Amygdala (tissue), 56 donors: ENCODE results near the gene MMP2.

ENCODE experiments used
- DNase-seq, 56 donors: peaks; one replicate each; lab custom pipeline; 2025; lab: John Stamatoyannopoulos, UW

Gene MMP2

GRCh38 chr16:55508941-55509931 lies 30.2 kb downstream of the MMP2 start, which contains the start of gene LPCAT2:
Gene LPCAT2, plus strand, starts transcription at chr16:55509072. Its CDS starts 110 bp downstream, at chr16:55509182.
- peak in 49 of 56 donors; percentile 24 to 86 (median 60) for DNase-seq

DNA sequence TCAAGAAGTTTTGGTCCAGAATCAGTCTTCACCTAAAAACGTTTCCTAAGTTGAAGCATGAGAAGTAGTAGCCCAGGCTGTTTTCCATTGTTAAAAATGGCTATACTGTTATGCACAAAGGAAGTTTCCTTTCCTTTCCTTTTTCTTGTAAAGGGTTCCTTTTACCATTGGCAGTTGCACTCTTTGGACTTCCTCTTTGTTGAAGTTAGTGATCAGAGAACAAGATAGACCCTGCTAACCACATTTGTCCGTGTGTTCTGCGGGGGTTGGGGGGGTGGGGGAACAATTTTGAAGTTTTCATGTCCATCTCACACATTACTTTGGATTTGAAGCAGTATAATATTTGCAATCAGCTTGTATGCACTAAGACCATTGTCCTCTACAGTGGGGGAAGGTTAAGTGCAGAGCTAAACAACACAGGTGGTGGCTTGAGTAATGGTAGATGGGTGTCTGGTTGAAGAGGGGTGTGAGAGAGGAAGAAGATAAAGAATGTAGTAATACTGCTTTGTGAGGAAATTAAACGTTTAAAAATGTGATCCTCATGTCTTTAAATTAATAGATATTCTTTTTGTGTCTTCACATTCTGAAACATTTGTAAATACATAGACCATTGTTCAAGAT lies 31.3 kb downstream of the MMP2 start:
- DNase-seq, result no peak

DNA sequence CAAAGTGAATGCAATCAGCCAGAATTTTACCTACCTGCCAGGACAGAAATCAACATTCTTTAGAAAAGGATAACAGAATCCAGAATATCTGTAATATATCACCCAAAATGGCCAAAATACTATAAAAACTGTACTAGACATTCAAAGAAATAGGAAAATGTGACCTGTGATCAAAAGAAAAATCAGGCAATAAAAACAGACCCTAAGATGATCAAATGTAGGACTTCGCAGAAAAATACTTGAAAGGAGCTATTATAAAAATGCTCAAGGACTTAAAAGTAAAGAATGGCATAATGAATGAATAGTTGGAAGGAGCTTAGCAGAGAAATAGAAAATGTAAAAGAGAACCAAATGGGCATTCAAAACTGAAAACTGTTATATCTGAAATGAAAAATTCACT lies 33.9 kb downstream of the MMP2 start:
- no peak for DNase-seq

GRCh38 chr16:55513616-55514015 lies 34.6 kb downstream of the MMP2 start:
- no peak for DNase-seq

- DNase-seq, result no peak
Observed at GRCh38 chr16:55515111-55515510, 36.1 kb downstream of the MMP2 start.

- DNase-seq, result no peak
Observed at GRCh38 chr16:55521792-55522191, 42.8 kb downstream of the MMP2 start.

DNA sequence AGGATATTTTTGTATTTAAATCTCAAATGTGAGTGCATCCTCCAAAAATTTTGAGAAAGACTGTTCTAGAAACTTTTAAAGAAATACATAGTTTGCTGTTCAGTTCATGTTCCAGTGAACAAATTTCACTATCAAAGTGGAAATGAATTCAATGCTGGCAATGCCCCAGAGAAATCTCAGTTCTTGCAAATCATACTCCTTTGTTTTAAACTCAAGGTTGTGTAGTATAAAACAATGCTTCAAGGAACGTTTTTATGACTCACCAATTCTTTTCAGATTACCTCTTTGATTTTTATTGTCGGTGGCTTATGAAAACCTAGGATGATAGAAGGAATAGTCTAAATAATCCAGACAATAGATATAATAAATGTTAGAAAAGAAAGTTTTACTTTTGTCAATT lies 47.4 kb downstream of the MMP2 start:
- DNase-seq, result no peak

DNA sequence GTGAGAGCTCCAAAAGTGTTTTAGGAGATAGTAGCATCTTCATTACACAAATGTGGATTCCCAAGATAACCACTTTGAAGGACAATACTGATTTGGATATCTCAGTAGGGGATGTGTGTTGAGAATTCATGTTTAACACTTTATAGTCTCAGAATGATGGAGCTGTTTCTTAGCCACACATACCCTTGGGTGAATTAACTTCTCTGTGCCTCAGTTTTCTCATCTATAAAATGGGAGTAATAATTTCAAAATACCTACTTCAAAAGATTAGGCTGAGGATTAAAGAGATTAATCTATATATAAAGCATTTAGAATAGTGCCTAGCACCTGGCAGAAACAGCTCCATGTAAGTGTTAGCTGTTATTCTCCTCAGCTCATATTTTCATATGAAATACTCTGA lies 48.9 kb downstream of the MMP2 start:
- no peak for DNase-seq

DNA sequence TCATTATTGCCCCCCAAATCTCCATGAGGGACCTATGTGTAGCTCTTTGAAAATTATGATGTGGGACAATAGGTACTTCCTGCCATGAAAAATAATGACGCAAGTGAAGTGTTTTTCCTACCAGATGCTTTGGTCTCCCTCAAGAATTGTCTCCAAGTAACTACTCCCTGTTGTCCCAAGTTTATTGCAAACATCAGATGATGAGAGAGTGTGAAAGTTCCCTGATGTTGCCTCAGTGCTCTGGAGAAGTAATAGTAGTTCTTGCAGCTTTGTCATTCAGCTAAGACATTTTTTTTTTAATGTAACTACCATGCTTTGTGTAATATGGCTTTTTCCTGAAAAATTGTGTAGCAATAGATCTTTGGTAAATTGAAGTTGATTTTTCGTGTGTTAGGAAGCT lies 50.0 kb downstream of the MMP2 start:
- DNase-seq, result no peak

GRCh38 chr16:55530316-55530856 lies 51.4 kb downstream of the MMP2 start:
- no peak for DNase-seq

GRCh38 chr16:55532227-55532626 lies 53.2 kb downstream of the MMP2 start:
- DNase-seq, result no peak

DNA sequence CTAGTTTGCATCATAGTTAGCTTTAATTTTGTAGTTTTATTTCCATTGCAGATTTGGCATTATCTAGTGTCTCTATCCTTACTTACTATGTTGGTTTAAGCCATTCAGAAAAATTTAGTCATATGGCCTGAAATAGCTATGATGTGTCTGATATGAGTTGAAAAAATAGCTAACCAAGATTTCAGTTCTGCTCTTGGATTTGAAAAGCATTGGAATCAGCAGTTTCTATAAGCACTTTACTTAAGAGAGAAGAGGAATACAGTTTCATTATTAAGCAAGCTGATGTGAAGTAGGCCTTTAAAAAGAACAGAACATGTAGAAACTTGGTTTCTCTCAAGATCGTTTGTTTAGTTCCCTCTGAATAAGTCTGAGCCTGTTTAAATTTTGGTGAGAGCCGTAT lies 55.8 kb downstream of the MMP2 start:
- DNase-seq, result no peak

- DNase-seq, result peak in 1 of 56 donors; percentile 5
Observed at GRCh38 chr16:55539049-55539448, 60.1 kb downstream of the MMP2 start.

DNA sequence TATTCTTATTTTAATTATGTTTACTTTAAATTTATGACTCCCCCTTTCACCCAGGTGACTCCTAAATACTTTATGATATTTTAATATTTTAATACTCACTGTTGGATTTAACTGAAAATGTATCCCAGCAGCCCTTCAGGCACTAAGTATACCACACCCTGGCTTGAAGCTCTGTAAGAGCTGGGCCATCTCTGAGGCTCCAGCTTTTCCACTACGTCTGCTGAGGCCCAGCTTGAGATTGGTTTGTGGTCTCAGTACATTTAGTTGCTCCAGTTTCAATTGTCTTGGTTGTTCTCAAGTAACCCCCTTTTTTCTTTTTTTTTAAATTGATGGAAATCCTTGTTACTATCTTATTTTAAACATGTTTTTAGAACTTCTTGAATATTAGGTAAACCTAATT lies 60.5 kb downstream of the MMP2 start:
- DNase-seq, result no peak

- DNase-seq, result no peak
Observed at GRCh38 chr16:55540221-55540620, 61.2 kb downstream of the MMP2 start.

GRCh38 chr16:55542459-55543082 lies 63.6 kb downstream of the MMP2 start:
- no peak for DNase-seq

GRCh38 chr16:55543472-55543871 lies 64.5 kb downstream of the MMP2 start:
- DNase-seq, result peak in 1 of 56 donors; percentile 70

GRCh38 chr16:55552621-55553020 lies 73.6 kb downstream of the MMP2 start:
- no peak for DNase-seq

DNA sequence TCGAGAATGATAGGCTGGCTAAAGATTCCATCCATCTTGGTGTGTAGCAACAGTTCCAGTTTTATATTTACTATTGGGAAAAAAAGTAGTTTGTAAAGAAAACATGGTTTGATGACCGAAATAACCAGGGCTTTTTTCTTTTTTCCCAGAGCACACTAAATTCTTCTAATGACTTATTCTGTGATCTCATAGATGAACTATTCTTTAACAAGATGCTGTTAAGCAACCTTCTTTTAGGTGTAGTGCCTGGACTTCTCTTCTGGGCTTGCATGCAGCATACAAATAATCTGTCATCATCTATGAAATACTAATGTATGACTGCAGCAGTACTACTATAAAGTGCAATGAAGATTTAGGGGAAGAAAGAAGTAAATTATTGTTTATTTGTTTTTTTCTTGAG lies 76.4 kb downstream of the MMP2 start:
- DNase-seq, result no peak
